Measurements from ENCODE around the gene KRTAP17-1.

GRCh38 chr17:41335747-41336146 lies 20.2 kb upstream of the KRTAP17-1 start:
- no peak for TF ChIP-seq CTCF (IDR thresholded peaks at IDR 0.05)
- TF ChIP-seq POLR2AphosphoS5 (IDR thresholded peaks at IDR 0.05) = no peak
- no peak for TF ChIP-seq POLR2A (IDR thresholded peaks at IDR 0.05)
